Liver (tissue), 3 donors: Measurements from ENCODE around the gene P3H2.
A peak's percentile ranks its signal among the peaks of the same experiment; 100 is the strongest.

Experiments used
- ATF3 ChIP-seq: IDR thresholded peaks from 2 replicates; pipeline ENCODE4 v1.6.1; 2016; ENCODE audit warnings: antibody characterized with exemption
- CTCF ChIP-seq: fragments of 150-350 bp; IDR thresholded peaks from 2 replicates; pipeline ENCODE4 v1.5.1; 2017; ENCODE audit warnings: improper control_type of control experiment, low read depth, low read length; ENCODE audit not compliant: missing input control
- EGR1 ChIP-seq, 2 donors: IDR thresholded peaks; 2 replicates each; pipeline ENCODE4 v1.6.1; 2016 to 2018; ENCODE audit warnings: antibody characterized with exemption in 2 of 2, low read depth in 2 of 2
- FOXA1 ChIP-seq: IDR thresholded peaks from 2 replicates; pipeline ENCODE4 v1.6.1; 2016; ENCODE audit warnings: antibody characterized with exemption
- HNF4A ChIP-seq, 2 donors: conservative IDR thresholded peaks; 2 replicates each; pipeline ENCODE4 v1.6.1; 2016; ENCODE audit warnings: antibody characterized with exemption in 2 of 2, mild to moderate bottlenecking in 2 of 2
- JUND ChIP-seq, 2 donors: IDR thresholded peaks; 2 replicates each; pipeline ENCODE4 v1.6.1; 2016; ENCODE audit warnings: antibody characterized with exemption in 2 of 2
- MAX ChIP-seq: IDR thresholded peaks from 2 replicates; pipeline ENCODE4 v1.6.1; 2016; ENCODE audit warnings: antibody characterized with exemption
- NR2F2 ChIP-seq: IDR thresholded peaks from 2 replicates; pipeline ENCODE4 v1.6.1; 2016; ENCODE audit warnings: antibody characterized with exemption
- REST ChIP-seq: IDR thresholded peaks from 2 replicates; pipeline ENCODE4 v1.6.1; 2016; ENCODE audit warnings: antibody characterized with exemption, mild to moderate bottlenecking
- SP1 ChIP-seq: IDR thresholded peaks from 2 replicates; pipeline ENCODE4 v1.6.1; 2018; ENCODE audit warnings: antibody characterized with exemption, mild to moderate bottlenecking
- TAF1 ChIP-seq: conservative IDR thresholded peaks from 2 replicates; pipeline ENCODE4 v1.6.1; 2016; ENCODE audit warnings: antibody characterized with exemption, mild to moderate bottlenecking
- YY1 ChIP-seq: IDR thresholded peaks from 2 replicates; pipeline ENCODE4 v1.6.1; 2016; ENCODE audit warnings: antibody characterized with exemption, mild to moderate bottlenecking
- donor health status: healthy.
- donor health status: healthy.

GRCh38 chr3:190120269-190121060 is at the start of gene P3H2:
- TF ChIP-seq CTCF (peak; percentile 23), TAF1 (no peak), JUND (IDR thresholded peaks at IDR 0.05) (no peak), EGR1 (IDR thresholded peaks at IDR 0.05; ENCODE audit: low read depth in 2 of 2) (no peak), SP1 (no peak), REST (no peak), MAX (no peak), YY1 (peak; percentile 42), FOXA1 (no peak), HNF4A (conservative IDR thresholded peaks at IDR 0.05) (no peak), NR2F2 (no peak), ATF3 (no peak)
